Measurements from ENCODE around the gene EVI2B. TPM values are rescaled to one million over a fixed set of nuclear protein-coding genes. Genes with fewer than 3 reads are reported as not detected.

EVI2B gene, protein sequence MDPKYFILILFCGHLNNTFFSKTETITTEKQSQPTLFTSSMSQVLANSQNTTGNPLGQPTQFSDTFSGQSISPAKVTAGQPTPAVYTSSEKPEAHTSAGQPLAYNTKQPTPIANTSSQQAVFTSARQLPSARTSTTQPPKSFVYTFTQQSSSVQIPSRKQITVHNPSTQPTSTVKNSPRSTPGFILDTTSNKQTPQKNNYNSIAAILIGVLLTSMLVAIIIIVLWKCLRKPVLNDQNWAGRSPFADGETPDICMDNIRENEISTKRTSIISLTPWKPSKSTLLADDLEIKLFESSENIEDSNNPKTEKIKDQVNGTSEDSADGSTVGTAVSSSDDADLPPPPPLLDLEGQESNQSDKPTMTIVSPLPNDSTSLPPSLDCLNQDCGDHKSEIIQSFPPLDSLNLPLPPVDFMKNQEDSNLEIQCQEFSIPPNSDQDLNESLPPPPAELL
- total RNA-seq (2014; rRNA removed): 0.11 TPM in 1 of 2 replicates, not detected in the other
- Bru-seq, nascent RNA: percentile 22 among the genes with signal in this experiment
- BruChase-seq, experiment 1, labeled RNA remaining after a 6-hour chase: percentile 40 among the genes with signal in this experiment
- percentile 29 among the genes with signal in this experiment for BruChase-seq, experiment 2, labeled RNA remaining after a 2-hour chase
- long read RNA-seq: 0 reads

DNA sequence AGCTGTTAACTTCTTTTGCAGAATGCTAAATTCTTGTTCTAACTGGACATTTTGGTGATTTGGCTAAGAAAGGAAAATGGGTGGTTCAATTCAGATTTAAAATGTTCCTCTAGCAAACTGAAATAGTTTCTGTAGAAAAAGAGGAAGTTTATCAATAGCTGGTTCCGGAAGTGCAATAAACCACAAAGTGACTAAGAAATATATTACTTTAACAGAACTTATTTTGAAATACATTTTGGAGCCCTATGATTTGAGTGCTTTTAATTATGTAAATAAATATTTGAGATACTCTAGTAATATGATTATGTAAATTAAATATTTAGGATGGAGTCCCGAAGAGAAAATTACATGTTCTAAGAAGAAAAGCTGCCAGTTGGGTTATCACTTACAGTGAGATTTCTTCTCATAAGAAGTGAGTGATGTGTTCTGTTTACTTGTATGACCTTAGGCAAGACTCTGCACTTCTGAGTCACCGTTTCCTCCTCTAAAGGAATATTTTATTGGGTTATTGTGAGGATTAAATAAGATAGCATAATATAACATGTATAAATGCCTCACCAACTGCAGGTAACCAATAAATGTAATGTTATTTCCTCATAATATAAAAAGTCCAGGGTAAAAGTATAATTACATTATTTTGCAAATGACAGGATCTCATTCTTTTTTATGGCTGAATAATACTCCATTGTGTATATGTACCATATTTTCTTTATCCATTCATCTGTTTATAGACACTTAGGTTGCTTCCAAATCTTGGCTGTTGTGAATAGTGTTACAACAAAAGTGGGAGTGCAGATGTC, at the start of gene EVI2B:
EVI2B (minus strand) TSS at position 73 of the 800 bp plus-strand sequence. CDS start 8,445 bp downstream, outside the sequence.
- ChIA-PET CTCF (no interaction called here), POLR2A (ENCODE audit: unreplicated experiment) (no interaction called here)
- TF ChIP-seq CTCF (conservative IDR thresholded peaks at IDR 0.05; ENCODE audit: low read depth, low read length): no peak
- Histone ChIP-seq H2AFZ (ENCODE audit: low read length) (no peak within 1 kb of the TSS), H3K9ac (ENCODE audit: low read length) (peak within 1 kb of the TSS; percentile 26; the same call in 1 of the 2 replicates), H4K20me1 (ENCODE audit: low read length) (no peaks in the 10 kb centered on the region), H3K79me2 (ENCODE audit: low read length) (no peaks in the 10 kb centered on the region), H3F3A (ENCODE audit: low read length, unreplicated experiment) (no peaks in the 10 kb centered on the region), H3K4me3 (ENCODE audit: low read length) (peak within 1 kb of the TSS; percentile 15; the same call in 1 of the 2 replicates), H3K9me3 (ENCODE audit: low read length) (no peaks in the 10 kb centered on the region), H3K36me3 (ENCODE audit: low read depth, low read length) (no peaks in the 10 kb centered on the region), H3K4me2 (ENCODE audit: low read length) (peak within 1 kb of the TSS; percentile 72), H3K27me3 (ENCODE audit: low read length) (no peaks in the 10 kb centered on the region), H3K4me1 (ENCODE audit: insufficient read depth, low read length) (peaks cover 17% of the 10 kb centered on the region), H3K9me2 (replicated peaks; ENCODE audit: low read length) (no peaks in the 10 kb centered on the region), H3K27ac (ENCODE audit: low read length) (peak within 1 kb of the TSS; percentile 72)
- DNase-seq (peak; percentile 82), ATAC-seq (peak; percentile 98)
- intact Hi-C loops (cut with micrococcal nuclease): loop anchor here (10.0 kb wide), 1 partner anchor 51 kb away; no protein-coding TSS in a partner anchor
- no TSS peak for BruUV-seq (replicated peaks)

DNA sequence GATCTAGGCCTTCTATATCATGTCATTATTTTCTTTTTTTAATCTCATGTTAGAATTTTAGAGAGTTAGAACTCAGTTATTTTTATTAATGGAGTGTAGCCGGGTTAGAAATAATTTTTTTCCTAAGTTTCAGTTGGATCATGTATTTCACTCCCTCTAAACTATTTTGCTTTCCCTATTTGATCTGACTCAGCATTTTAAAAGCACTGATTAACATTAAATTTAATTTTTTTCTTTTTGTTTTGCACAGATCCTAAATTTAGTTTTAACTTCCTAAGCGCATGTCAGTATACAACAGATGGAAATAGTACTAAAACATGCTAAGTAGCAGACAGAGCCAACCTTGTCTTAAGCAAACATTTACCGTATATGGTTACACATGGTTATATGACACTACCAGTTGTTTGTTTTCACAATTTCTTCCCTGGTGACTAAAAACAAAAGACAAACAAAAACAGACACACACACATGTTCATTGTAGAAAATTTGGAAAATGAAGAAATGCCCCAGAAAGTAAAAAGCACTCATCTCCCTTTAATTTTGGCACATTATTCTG, 44.1 kb upstream of the EVI2B start:
- Histone ChIP-seq H3K27me3 (ENCODE audit: low read length) (no peaks in the 10 kb centered on the region), H3K4me3 (ENCODE audit: low read length) (no peak overlapping the region), H3K79me2 (ENCODE audit: low read length) (no peaks in the 10 kb centered on the region), H3K36me3 (ENCODE audit: low read depth, low read length) (no peaks in the 10 kb centered on the region; the same call in 1 of the 2 replicates), H4K20me1 (ENCODE audit: low read length) (no peaks in the 10 kb centered on the region), H3K4me2 (ENCODE audit: low read length) (no peak overlapping the region), H3K9me2 (replicated peaks; ENCODE audit: low read length) (no peaks in the 10 kb centered on the region), H3K9ac (ENCODE audit: low read length) (no peak overlapping the region), H2AFZ (ENCODE audit: low read length) (no peak overlapping the region), H3K9me3 (ENCODE audit: low read length) (no peaks in the 10 kb centered on the region), H3F3A (ENCODE audit: low read length, unreplicated experiment) (no peaks in the 10 kb centered on the region), H3K27ac (ENCODE audit: low read length) (no peak overlapping the region), H3K4me1 (ENCODE audit: insufficient read depth, low read length) (peaks cover 11% of the 10 kb centered on the region)
- BruUV-seq (replicated peaks): no TSS peak
- POLR2A ChIA-PET (ENCODE audit: unreplicated experiment): no interaction called here
- intact Hi-C loops (cut with micrococcal nuclease): loop anchor here (5.0 kb wide), 1 partner anchor 96 kb away; no protein-coding TSS in a partner anchor
- DNase-seq (peak; percentile 25), ATAC-seq (peak; percentile 35; the same call in 1 of the 2 replicates)
- CTCF ChIA-PET: no interaction called here
- TF ChIP-seq CTCF (conservative IDR thresholded peaks at IDR 0.05; ENCODE audit: low read depth, low read length) (no peak), EZH2 (IDR thresholded peaks at IDR 0.05; ENCODE audit: low read length, unreplicated experiment) (no peak), EZH2phosphoT487 (IDR thresholded peaks at IDR 0.05; ENCODE audit: borderline replicate concordance, low read length) (no peak)

Measured in PC-3 (cell line).